ENCODE data around the gene BANK1. TPM values are rescaled to one million over a fixed set of nuclear protein-coding genes. Genes with fewer than 3 reads are reported as not detected.

Gene BANK1
- total RNA-seq, 3 donors from 2014 or later = 0.98 to 13.3 (median 2.0) TPM

DNA sequence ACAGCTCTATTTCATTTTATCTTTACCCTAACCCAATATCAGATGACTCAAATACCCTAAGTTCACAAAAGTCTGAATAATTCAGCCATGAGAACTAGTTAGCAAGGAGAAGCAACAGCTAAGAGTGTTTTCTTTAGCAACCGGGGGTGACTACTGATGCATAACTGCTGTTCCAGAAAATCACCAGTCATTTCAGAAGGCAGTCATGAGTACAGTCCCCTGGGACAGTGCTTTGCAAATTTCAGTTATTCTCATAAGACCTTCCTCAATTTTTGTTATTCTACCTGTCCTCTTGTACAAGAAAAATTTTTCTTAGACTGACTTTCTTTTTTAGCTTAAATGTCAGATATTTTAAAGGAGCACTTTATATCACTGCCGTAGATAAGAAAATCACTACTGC is 16.4 kb downstream of the BANK1 start:
- no peak for DNase-seq (ENCODE audit: low spot score in 2 of 2)
- Histone ChIP-seq H3K4me3 (no peak overlapping the region), H3K27me3 (no peaks in the 10 kb centered on the region), H3K4me1 (no peaks in the 10 kb centered on the region), H3K9me3 (no peaks in the 10 kb centered on the region), H3K27ac (no peak overlapping the region), H3K36me3 (no peaks in the 10 kb centered on the region)
- TF ChIP-seq POLR2AphosphoS5 (IDR thresholded peaks at IDR 0.05) = no peak
- TF ChIP-seq, protein P1, sequence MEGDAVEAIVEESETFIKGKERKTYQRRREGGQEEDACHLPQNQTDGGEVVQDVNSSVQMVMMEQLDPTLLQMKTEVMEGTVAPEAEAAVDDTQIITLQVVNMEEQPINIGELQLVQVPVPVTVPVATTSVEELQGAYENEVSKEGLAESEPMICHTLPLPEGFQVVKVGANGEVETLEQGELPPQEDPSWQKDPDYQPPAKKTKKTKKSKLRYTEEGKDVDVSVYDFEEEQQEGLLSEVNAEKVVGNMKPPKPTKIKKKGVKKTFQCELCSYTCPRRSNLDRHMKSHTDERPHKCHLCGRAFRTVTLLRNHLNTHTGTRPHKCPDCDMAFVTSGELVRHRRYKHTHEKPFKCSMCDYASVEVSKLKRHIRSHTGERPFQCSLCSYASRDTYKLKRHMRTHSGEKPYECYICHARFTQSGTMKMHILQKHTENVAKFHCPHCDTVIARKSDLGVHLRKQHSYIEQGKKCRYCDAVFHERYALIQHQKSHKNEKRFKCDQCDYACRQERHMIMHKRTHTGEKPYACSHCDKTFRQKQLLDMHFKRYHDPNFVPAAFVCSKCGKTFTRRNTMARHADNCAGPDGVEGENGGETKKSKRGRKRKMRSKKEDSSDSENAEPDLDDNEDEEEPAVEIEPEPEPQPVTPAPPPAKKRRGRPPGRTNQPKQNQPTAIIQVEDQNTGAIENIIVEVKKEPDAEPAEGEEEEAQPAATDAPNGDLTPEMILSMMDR (IDR thresholded peaks at IDR 0.05) = no peak
- TF ChIP-seq POLR2A (IDR thresholded peaks at IDR 0.05) = no peak
- intact Hi-C loops (cut with DNase I; ENCODE audit: low total_unique reads) = no loop called here

DNA sequence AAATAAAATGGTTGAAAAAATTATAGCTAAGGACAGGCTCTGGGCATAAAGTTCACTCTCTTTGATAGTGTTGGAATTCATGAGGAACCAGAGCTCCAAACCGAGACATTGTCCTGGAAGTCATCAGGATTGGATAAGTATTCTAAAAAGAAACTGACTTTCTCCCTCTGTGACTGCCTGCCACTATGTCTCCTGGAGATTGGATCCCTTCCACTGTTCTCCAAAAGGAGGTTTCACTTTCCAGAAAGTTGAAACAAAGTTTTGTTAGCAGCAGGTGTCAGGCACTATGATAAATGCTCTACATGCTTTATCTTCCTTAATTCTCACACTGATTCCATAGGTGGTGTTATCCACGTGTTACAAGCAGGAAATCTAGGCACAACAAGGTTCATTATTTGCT is 16.8 kb downstream of the BANK1 start:
- Histone ChIP-seq H3K36me3 (no peaks in the 10 kb centered on the region), H3K27ac (no peak overlapping the region), H3K4me1 (no peaks in the 10 kb centered on the region), H3K9me3 (no peaks in the 10 kb centered on the region), H3K4me3 (no peak overlapping the region), H3K27me3 (no peaks in the 10 kb centered on the region)
- intact Hi-C loops (cut with DNase I; ENCODE audit: low total_unique reads) = no loop called here
- TF ChIP-seq POLR2A (IDR thresholded peaks at IDR 0.05) = no peak
- TF ChIP-seq, protein P1 (IDR thresholded peaks at IDR 0.05) = no peak
- TF ChIP-seq POLR2AphosphoS5 (IDR thresholded peaks at IDR 0.05) = no peak
- DNase-seq (ENCODE audit: low spot score in 2 of 2) = no peak

DNA sequence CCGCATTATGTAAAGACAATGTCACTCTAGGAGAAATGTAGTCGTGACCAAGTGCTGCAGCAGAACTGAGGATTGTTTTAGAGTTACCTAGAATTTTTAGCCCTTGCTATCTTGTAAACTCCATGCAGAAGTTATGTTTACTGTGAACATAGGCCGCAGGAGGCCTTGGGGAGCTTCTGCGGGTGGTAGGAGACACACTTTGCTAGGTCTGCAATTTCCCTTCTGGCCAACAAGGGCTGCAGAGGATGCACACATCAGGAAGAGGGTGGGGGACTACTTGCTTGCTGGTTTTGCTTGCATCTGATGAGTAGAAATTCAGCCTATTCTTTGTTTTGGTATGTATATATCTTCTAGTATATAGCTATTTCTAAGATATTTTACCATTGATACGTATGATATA is 23.1 kb downstream of the BANK1 start:
- no peaks in the 10 kb centered on the region for H3K4me1 ChIP-seq
- H3K27me3 ChIP-seq = no peaks in the 10 kb centered on the region
- H3K9me3 ChIP-seq = no peaks in the 10 kb centered on the region
- DNase-seq (ENCODE audit: low spot score in 2 of 2) = no peak
- intact Hi-C loops (cut with DNase I; ENCODE audit: low total_unique reads) = no loop called here
- no peak for TF ChIP-seq POLR2A (IDR thresholded peaks at IDR 0.05)
- TF ChIP-seq POLR2AphosphoS5 (IDR thresholded peaks at IDR 0.05) = no peak
- TF ChIP-seq, protein P1 (IDR thresholded peaks at IDR 0.05) = no peak
- H3K36me3 ChIP-seq = no peaks in the 10 kb centered on the region
- H3K27ac ChIP-seq = no peak overlapping the region
- H3K4me3 ChIP-seq = no peak overlapping the region

- Histone ChIP-seq H3K9me3 (no peaks in the 10 kb centered on the region), H3K27me3 (no peaks in the 10 kb centered on the region), H3K27ac (no peak overlapping the region), H3K36me3 (no peaks in the 10 kb centered on the region), H3K4me3 (no peak overlapping the region), H3K4me1 (no peaks in the 10 kb centered on the region)
- intact Hi-C loops (cut with DNase I; ENCODE audit: low total_unique reads) = no loop called here
- no peak for DNase-seq (ENCODE audit: low spot score in 2 of 2)
- TF ChIP-seq POLR2AphosphoS5 (IDR thresholded peaks at IDR 0.05) = no peak
- TF ChIP-seq, protein P1 (IDR thresholded peaks at IDR 0.05) = no peak
- TF ChIP-seq POLR2A (IDR thresholded peaks at IDR 0.05) = no peak
These were observed 27.8 kb downstream of the BANK1 start for GRCh38 chr4:101818362-101818761.

GRCh38 chr4:101823864-101824263 is 33.3 kb downstream of the BANK1 start:
- TF ChIP-seq, protein P1 (IDR thresholded peaks at IDR 0.05) = no peak
- TF ChIP-seq POLR2A (IDR thresholded peaks at IDR 0.05) (no peak), POLR2AphosphoS5 (IDR thresholded peaks at IDR 0.05) (no peak)
- no peak overlapping the region for H3K4me3 ChIP-seq
- no peaks in the 10 kb centered on the region for H3K4me1 ChIP-seq
- no peaks in the 10 kb centered on the region for H3K27me3 ChIP-seq
- no peaks in the 10 kb centered on the region for H3K9me3 ChIP-seq
- no peak for DNase-seq (ENCODE audit: low spot score in 2 of 2)
- intact Hi-C loops (cut with DNase I; ENCODE audit: low total_unique reads) = no loop called here
- no peaks in the 10 kb centered on the region for H3K36me3 ChIP-seq
- no peak overlapping the region for H3K27ac ChIP-seq

Data from breast epithelium (tissue), 4 donors.